ENCODE results near the gene NFIA. TPM values are rescaled to one million over a fixed set of nuclear protein-coding genes. Genes with fewer than 3 reads are reported as not detected.

NFIA gene
- total RNA-seq, 1 experiment from 2014 or later: 12.7 TPM

DNA sequence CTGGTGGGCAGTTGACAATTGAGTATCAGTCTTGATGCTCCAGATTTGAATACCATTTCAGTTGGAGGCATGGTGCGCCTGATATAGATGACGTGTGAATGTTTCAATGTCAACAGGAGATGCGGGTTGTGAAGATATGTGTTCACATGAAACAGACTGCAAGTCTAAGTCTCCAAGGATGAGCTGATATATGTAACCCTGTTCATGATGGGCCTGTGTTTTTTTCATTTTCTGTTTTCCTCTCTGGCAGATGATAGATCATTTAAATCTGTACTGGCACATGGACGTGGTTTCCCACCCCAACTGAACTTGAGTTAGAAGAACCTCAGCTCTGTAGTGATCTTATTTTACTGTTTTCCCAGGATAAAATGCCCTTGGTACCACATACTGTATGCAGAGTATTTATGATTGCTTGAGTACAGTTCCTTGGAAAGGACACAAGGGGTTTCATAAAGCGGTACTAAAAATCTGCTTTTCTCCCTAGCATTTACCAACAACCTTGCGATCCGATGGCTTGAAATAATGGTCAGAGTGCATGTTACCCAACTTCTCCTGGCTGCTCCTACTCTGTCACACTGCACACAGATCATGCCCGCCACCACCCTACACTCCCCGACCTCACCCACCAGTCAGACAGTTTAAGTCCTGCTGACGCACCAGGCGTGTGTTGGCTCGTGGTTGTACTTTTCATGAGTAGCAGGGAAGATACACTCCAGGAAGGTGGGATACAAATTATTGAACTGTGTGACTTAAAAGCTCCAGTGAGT, 131.1 kb downstream of the NFIA start:
- TF ChIP-seq, protein P1, sequence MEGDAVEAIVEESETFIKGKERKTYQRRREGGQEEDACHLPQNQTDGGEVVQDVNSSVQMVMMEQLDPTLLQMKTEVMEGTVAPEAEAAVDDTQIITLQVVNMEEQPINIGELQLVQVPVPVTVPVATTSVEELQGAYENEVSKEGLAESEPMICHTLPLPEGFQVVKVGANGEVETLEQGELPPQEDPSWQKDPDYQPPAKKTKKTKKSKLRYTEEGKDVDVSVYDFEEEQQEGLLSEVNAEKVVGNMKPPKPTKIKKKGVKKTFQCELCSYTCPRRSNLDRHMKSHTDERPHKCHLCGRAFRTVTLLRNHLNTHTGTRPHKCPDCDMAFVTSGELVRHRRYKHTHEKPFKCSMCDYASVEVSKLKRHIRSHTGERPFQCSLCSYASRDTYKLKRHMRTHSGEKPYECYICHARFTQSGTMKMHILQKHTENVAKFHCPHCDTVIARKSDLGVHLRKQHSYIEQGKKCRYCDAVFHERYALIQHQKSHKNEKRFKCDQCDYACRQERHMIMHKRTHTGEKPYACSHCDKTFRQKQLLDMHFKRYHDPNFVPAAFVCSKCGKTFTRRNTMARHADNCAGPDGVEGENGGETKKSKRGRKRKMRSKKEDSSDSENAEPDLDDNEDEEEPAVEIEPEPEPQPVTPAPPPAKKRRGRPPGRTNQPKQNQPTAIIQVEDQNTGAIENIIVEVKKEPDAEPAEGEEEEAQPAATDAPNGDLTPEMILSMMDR (conservative IDR thresholded peaks at IDR 0.05; ENCODE audit: low read depth, low read length): no peak
- TF ChIP-seq EZH2 (IDR thresholded peaks at IDR 0.05; ENCODE audit: low read length, unreplicated experiment) (no peak), EZH2phosphoT487 (IDR thresholded peaks at IDR 0.05; ENCODE audit: borderline replicate concordance, low read length) (no peak)
- Histone ChIP-seq H3K4me1 (ENCODE audit: insufficient read depth, low read length) (no peaks in the 10 kb centered on the region), H3K4me3 (ENCODE audit: low read length) (no peak overlapping the region), H3K79me2 (ENCODE audit: low read length) (no peaks in the 10 kb centered on the region), H4K20me1 (ENCODE audit: low read length) (no peaks in the 10 kb centered on the region), H3F3A (ENCODE audit: low read length, unreplicated experiment) (no peaks in the 10 kb centered on the region), H3K27me3 (ENCODE audit: low read length) (no peaks in the 10 kb centered on the region), H3K9me2 (replicated peaks; ENCODE audit: low read length) (no peaks in the 10 kb centered on the region), H3K4me2 (ENCODE audit: low read length) (no peak overlapping the region), H2AFZ (ENCODE audit: low read length) (no peak overlapping the region), H3K27ac (ENCODE audit: low read length) (no peak overlapping the region), H3K9me3 (ENCODE audit: low read length) (no peaks in the 10 kb centered on the region), H3K36me3 (ENCODE audit: low read depth, low read length) (no peaks in the 10 kb centered on the region), H3K9ac (ENCODE audit: low read length) (no peak overlapping the region)
- intact Hi-C loops (cut with micrococcal nuclease): loop anchor here (10.0 kb wide), 2 partner anchors 129 to 241 kb away; partner anchors contain the start of gene NFIA
- BruUV-seq (replicated peaks): no TSS peak
- DNase-seq (no peak), ATAC-seq (no peak)
- POLR2A ChIA-PET (ENCODE audit: unreplicated experiment): no interaction called here
- CTCF ChIA-PET: no interaction called here

DNA sequence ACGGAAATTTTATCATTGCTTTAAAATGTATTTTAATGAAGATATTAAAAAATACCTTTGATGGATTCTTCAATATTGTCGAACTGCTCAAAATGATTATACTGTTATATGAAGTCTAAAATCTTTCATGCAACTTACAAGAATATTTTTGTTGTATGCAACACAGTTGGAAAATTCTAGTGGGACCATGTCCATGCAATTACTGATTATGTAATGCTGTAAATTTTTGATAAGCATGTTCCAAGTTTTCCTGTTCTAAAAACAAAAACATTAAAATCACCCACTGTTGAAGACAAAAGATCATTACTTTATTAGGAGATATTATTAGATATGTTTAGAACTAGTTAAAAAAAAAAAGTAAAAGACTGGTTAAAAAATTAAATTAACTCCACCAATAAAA, 132.8 kb downstream of the NFIA start:
- no peaks in the 10 kb centered on the region for H4K20me1 ChIP-seq (ENCODE audit: low read length)
- no peak overlapping the region for H3K9ac ChIP-seq (ENCODE audit: low read length)
- CTCF ChIA-PET: no interaction called here
- no peak overlapping the region for H3K4me2 ChIP-seq (ENCODE audit: low read length)
- no TSS peak for BruUV-seq (replicated peaks)
- H3K27me3 ChIP-seq (ENCODE audit: low read length): no peaks in the 10 kb centered on the region
- H3K9me3 ChIP-seq (ENCODE audit: low read length): no peaks in the 10 kb centered on the region
- no peaks in the 10 kb centered on the region for H3K9me2 ChIP-seq (replicated peaks; ENCODE audit: low read length)
- H3F3A ChIP-seq (ENCODE audit: low read length, unreplicated experiment): no peaks in the 10 kb centered on the region
- no peaks in the 10 kb centered on the region for H3K4me1 ChIP-seq (ENCODE audit: insufficient read depth, low read length)
- TF ChIP-seq EZH2 (IDR thresholded peaks at IDR 0.05; ENCODE audit: low read length, unreplicated experiment) (no peak), EZH2phosphoT487 (IDR thresholded peaks at IDR 0.05; ENCODE audit: borderline replicate concordance, low read length) (no peak)
- ATAC-seq: no peak
- POLR2A ChIA-PET (ENCODE audit: unreplicated experiment): no interaction called here
- DNase-seq: no peak
- no peaks in the 10 kb centered on the region for H3K79me2 ChIP-seq (ENCODE audit: low read length)
- no peak overlapping the region for H3K4me3 ChIP-seq (ENCODE audit: low read length)
- intact Hi-C loops (cut with micrococcal nuclease): loop anchor here (10.0 kb wide), 2 partner anchors 130 to 240 kb away; partner anchors contain the start of gene NFIA
- no peak overlapping the region for H3K27ac ChIP-seq (ENCODE audit: low read length)
- no peak overlapping the region for H2AFZ ChIP-seq (ENCODE audit: low read length)
- no peaks in the 10 kb centered on the region for H3K36me3 ChIP-seq (ENCODE audit: low read depth, low read length)

DNA sequence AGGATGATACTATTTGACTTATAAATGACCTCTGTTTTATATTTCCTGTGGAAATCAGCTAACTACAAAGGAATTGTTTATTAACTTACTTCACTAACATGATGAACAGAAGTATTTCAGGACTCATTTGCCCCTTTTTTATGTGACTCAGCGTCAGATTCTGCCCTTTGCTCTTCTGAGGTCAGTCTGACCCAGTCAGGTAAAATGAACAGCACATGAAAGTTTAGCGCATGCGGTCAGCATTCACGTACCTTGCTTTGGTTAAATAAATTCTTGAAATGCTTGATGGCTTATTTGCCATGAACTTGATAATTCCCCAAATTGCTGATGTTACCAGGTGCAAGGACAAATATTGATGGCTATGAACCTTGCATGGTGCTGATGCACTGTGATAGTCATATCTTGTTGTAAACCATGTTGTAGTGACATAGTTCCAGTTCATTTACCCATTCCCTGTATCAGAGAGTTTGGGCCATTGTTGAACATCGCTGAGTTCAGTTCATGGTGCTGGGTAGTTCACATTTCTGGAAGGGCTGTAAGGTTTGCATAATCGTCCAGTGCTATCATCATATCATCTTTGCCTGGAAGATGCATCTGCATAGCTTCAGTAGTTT, 133.4 kb downstream of the NFIA start:
- Histone ChIP-seq H3K79me2 (ENCODE audit: low read length) (no peaks in the 10 kb centered on the region), H3K27me3 (ENCODE audit: low read length) (no peaks in the 10 kb centered on the region), H3K4me3 (ENCODE audit: low read length) (no peak overlapping the region), H3K36me3 (ENCODE audit: low read depth, low read length) (no peaks in the 10 kb centered on the region), H3K4me1 (ENCODE audit: insufficient read depth, low read length) (no peaks in the 10 kb centered on the region), H4K20me1 (ENCODE audit: low read length) (no peaks in the 10 kb centered on the region), H3K4me2 (ENCODE audit: low read length) (no peak overlapping the region), H2AFZ (ENCODE audit: low read length) (no peak overlapping the region), H3K9me2 (replicated peaks; ENCODE audit: low read length) (no peaks in the 10 kb centered on the region), H3K9ac (ENCODE audit: low read length) (no peak overlapping the region), H3F3A (ENCODE audit: low read length, unreplicated experiment) (no peaks in the 10 kb centered on the region), H3K27ac (ENCODE audit: low read length) (no peak overlapping the region), H3K9me3 (ENCODE audit: low read length) (no peaks in the 10 kb centered on the region)
- ATAC-seq: no peak
- DNase-seq: no peak
- CTCF ChIA-PET: no interaction called here
- POLR2A ChIA-PET (ENCODE audit: unreplicated experiment): no interaction called here
- intact Hi-C loops (cut with micrococcal nuclease): loop anchor here (10.0 kb wide), 2 partner anchors 131 to 239 kb away; partner anchors contain the start of gene NFIA
- BruUV-seq (replicated peaks): no TSS peak
- TF ChIP-seq EZH2phosphoT487 (IDR thresholded peaks at IDR 0.05; ENCODE audit: borderline replicate concordance, low read length) (no peak), EZH2 (IDR thresholded peaks at IDR 0.05; ENCODE audit: low read length, unreplicated experiment) (no peak)
- TF ChIP-seq, protein P1 (conservative IDR thresholded peaks at IDR 0.05; ENCODE audit: low read depth, low read length): no peak

All from PC-3 (cell line).